Choroid plexus epithelial cell (primary cell): ENCODE measurements around the gene COX6A1.

Experiments
- DNase-seq: peaks from one replicate; pipeline ENCODE4 v3.0.0-alpha.2; 2010; ENCODE audit warnings: low read depth
- H3K4me3 ChIP-seq: 2 replicates; pipeline ENCODE4 v1.5.1; 2011; ENCODE audit warnings: low read depth, mild to moderate bottlenecking, control low read depth, low read length, moderate library complexity
- CTCF ChIP-seq: conservative IDR thresholded peaks from 2 replicates; pipeline ENCODE4 v1.5.1; 2011; ENCODE audit warnings: low read depth, mild to moderate bottlenecking, control low read depth, inconsistent platforms, low read length, moderate library complexity

The COX6A1 gene

GRCh38 chr12:120457133-120457532 is 19.2 kb downstream of the COX6A1 start:
- TF ChIP-seq CTCF: peak; percentile 43
- peak; percentile 13 for DNase-seq
- H3K4me3 ChIP-seq: no peak overlapping the region

- H3K4me3 ChIP-seq: no peak overlapping the region
- no peak for TF ChIP-seq CTCF
- no peak for DNase-seq
Measured at GRCh38 chr12:120460157-120460556, 22.2 kb downstream of the COX6A1 start.

GRCh38 chr12:120462099-120462640 is 24.3 kb downstream of the COX6A1 start:
- no peak for TF ChIP-seq CTCF
- DNase-seq: no peak

GRCh38 chr12:120463712-120464111 is 25.8 kb downstream of the COX6A1 start:
- TF ChIP-seq CTCF: no peak
- DNase-seq: no peak
- H3K4me3 ChIP-seq: no peak overlapping the region

More at GRCh38 chr12:120462099-120462640, 24.3 kb downstream of the COX6A1 start:
- no peak overlapping the region for H3K4me3 ChIP-seq

GRCh38 chr12:120465756-120466155 is 27.8 kb downstream of the COX6A1 start:
- no peak for DNase-seq
- H3K4me3 ChIP-seq: no peak overlapping the region
- TF ChIP-seq CTCF: no peak

GRCh38 chr12:120466560-120467315 is 28.8 kb downstream of the COX6A1 start:
- peak; percentile 73 for TF ChIP-seq CTCF
- peak; percentile 58 for DNase-seq
- H3K4me3 ChIP-seq: no peak overlapping the region

- no peak overlapping the region for H3K4me3 ChIP-seq
- TF ChIP-seq CTCF: no peak
Measured at GRCh38 chr12:120467439-120467838, 29.5 kb downstream of the COX6A1 start.

More at GRCh38 chr12:120467439-120467838, 29.5 kb downstream of the COX6A1 start:
- DNase-seq: no peak
